Astrocyte (in vitro differentiated cells and primary cell): ENCODE measurements around the gene CROCC2. TPM values are rescaled to one million over a fixed set of nuclear protein-coding genes. Genes with fewer than 3 reads are reported as not detected.
A peak's percentile ranks its signal among the peaks of the same experiment; 100 is the strongest.

ENCODE experiments used
- DNase-seq: peaks from one replicate; pipeline ENCODE4 v3.0.0-alpha.2; 2010; ENCODE audit warnings: low read depth
- FAIRE-seq: peaks from 2 replicates; lab custom pipeline; 2011; peaks lifted over from hg19 to GRCh38; lab: Jason Lieb, UNC
- H2AFZ ChIP-seq: 2 replicates; pipeline ENCODE4 v1.6.0; 2012; ENCODE audit warnings: low read depth, low read length, inconsistent platforms
- H3K27ac ChIP-seq: 2 replicates; pipeline ENCODE4 v1.5.1; 2011; ENCODE audit warnings: low read depth, low read length, inconsistent platforms
- H3K27me3 ChIP-seq: 2 replicates; pipeline ENCODE4 v1.6.0; 2011; ENCODE audit warnings: low read length, inconsistent platforms; ENCODE audit not compliant: insufficient read depth
- H3K36me3 ChIP-seq: 2 replicates; pipeline ENCODE4 v1.5.1; 2011; ENCODE audit warnings: low read length, inconsistent platforms; ENCODE audit not compliant: insufficient read depth
- H3K4me1 ChIP-seq: 2 replicates; pipeline ENCODE4 v1.5.1; 2011; ENCODE audit warnings: low read length, inconsistent platforms; ENCODE audit not compliant: insufficient read depth
- H3K4me2 ChIP-seq: 2 replicates; pipeline ENCODE4 v1.6.0; 2012; ENCODE audit warnings: low read length, inconsistent platforms
- H3K4me3 ChIP-seq: 2 replicates; pipeline ENCODE4 v1.5.1; 2011; ENCODE audit warnings: low read depth, mild to moderate bottlenecking, low read length, inconsistent platforms; ENCODE audit not compliant: insufficient read depth
- H3K79me2 ChIP-seq: 2 replicates; pipeline ENCODE4 v1.6.0; 2012; ENCODE audit warnings: mild to moderate bottlenecking, low read length, inconsistent platforms; ENCODE audit not compliant: insufficient read depth
- H3K9ac ChIP-seq: 2 replicates; pipeline ENCODE4 v1.6.0; 2012; ENCODE audit warnings: mild to moderate bottlenecking, low read length, inconsistent platforms
- H3K9me3 ChIP-seq: 2 replicates; pipeline ENCODE4 v1.5.1; 2012; ENCODE audit warnings: low read depth, mild to moderate bottlenecking, low read length, inconsistent platforms; ENCODE audit not compliant: insufficient read depth
- H4K20me1 ChIP-seq: 2 replicates; pipeline ENCODE4 v1.6.0; 2012; ENCODE audit warnings: low read length, inconsistent platforms; ENCODE audit not compliant: insufficient read depth
- H3K27ac Mint-ChIP-seq: one replicate; pipeline ENCODE4 v1.8.0; 2021; ENCODE audit warnings: mild to moderate bottlenecking, mixed read lengths; ENCODE audit not compliant: unreplicated experiment
- H3K27me3 Mint-ChIP-seq: one replicate; pipeline ENCODE4 v1.8.0; 2021; ENCODE audit warnings: low read depth, mixed read lengths; ENCODE audit not compliant: unreplicated experiment
- H3K36me3 Mint-ChIP-seq: one replicate; pipeline ENCODE4 v1.8.0; 2021; ENCODE audit warnings: low read depth, mixed read lengths; ENCODE audit not compliant: unreplicated experiment
- H3K4me1 Mint-ChIP-seq: one replicate; pipeline ENCODE4 v1.8.0; 2021; ENCODE audit warnings: low read depth, mixed read lengths; ENCODE audit not compliant: unreplicated experiment
- H3K4me3 Mint-ChIP-seq: one replicate; pipeline ENCODE4 v1.8.0; 2021; ENCODE audit warnings: mild to moderate bottlenecking, moderate library complexity, mixed read lengths; ENCODE audit not compliant: unreplicated experiment
- H3K9me3 Mint-ChIP-seq: one replicate; pipeline ENCODE4 v1.8.0; 2021; ENCODE audit warnings: mild to moderate bottlenecking, mixed read lengths; ENCODE audit not compliant: unreplicated experiment
- EZH2 ChIP-seq: IDR thresholded peaks from 2 replicates; pipeline ENCODE4 v1.6.1; 2012; ENCODE audit warnings: mild to moderate bottlenecking, low read length, inconsistent platforms; ENCODE audit not compliant: insufficient read depth
- total RNA-seq: library from RNA; stranded (reverse); gene quantifications from 2 replicates; pipeline ENCODE4 v1.2.1, GENCODE V29; 2021
- TF ChIP-seq, protein P1 (sequence below): IDR thresholded peaks from 2 replicates; pipeline ENCODE4 v1.5.1; 2011; ENCODE audit warnings: low read depth, mild to moderate bottlenecking, inconsistent platforms, low read length, moderate library complexity; ENCODE audit not compliant: insufficient read depth

CROCC2 gene
- total RNA-seq, 1 donor from 2014 or later: not detected

DNA sequence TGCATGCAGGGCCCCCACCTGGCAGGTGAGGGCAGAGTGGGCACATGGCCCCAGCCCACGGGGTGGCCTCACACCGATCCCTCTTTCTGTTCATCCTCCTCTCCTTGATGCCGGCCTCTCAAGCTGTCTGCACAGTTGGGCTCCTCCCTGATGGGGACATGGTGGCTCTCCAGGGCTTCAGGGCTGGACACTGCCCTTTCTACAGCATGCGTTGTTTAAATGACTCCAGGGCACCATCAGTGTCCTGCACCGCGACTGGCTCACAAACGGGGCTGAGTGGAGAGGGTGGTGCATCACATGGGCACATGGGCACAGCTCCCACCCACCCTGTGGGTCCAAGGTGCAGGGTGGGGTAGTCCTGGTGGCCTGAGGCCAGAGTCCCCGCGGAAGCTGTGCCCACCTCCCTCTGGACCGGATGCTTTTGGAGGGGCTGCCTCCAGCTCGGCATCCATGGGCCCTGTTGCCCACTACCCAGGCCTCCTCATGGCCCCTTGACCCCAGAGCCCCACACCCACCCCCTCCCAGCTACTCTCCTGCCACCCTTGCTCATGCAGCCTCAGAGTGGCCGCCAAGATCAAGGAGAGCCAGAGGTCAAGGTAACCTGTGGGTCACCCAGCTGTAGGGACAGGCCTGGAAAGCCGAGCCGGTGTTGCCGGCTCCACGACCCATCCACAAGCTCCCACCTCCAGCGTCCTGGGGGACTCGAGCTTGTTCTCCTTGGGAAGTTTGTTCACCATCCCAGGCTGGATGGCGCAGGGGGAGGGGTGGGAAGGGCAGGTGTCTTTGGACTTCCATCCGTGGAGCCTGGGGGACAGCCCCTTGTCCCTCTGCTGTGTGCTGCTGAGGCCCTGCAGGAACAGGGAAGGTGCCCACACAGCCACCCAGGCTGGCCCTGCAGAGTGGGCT is 80.0 kb downstream of the CROCC2 start:
- no peak overlapping the region for H2AFZ ChIP-seq
- H4K20me1 ChIP-seq: no peaks in the 10 kb centered on the region
- no peaks in the 10 kb centered on the region for H3K36me3 ChIP-seq
- Mint-ChIP-seq H3K27me3 (peaks cover 41% of the 10 kb centered on the region), H3K27ac (no peak overlapping the region), H3K4me3 (no peak overlapping the region), H3K36me3 (no peaks in the 10 kb centered on the region), H3K9me3 (no peaks in the 10 kb centered on the region), H3K4me1 (no peaks in the 10 kb centered on the region)
- H3K9ac ChIP-seq: no peak overlapping the region
- no peaks in the 10 kb centered on the region for H3K4me1 ChIP-seq
- no peak for FAIRE-seq
- H3K4me2 ChIP-seq: no peak overlapping the region
- DNase-seq: no peak
- H3K9me3 ChIP-seq: peaks cover 14% of the 10 kb centered on the region
- H3K27me3 ChIP-seq: peaks cover 11% of the 10 kb centered on the region
- H3K79me2 ChIP-seq: no peaks in the 10 kb centered on the region
- H3K4me3 ChIP-seq: no peak overlapping the region
- no peak for TF ChIP-seq EZH2
- TF ChIP-seq, protein P1, sequence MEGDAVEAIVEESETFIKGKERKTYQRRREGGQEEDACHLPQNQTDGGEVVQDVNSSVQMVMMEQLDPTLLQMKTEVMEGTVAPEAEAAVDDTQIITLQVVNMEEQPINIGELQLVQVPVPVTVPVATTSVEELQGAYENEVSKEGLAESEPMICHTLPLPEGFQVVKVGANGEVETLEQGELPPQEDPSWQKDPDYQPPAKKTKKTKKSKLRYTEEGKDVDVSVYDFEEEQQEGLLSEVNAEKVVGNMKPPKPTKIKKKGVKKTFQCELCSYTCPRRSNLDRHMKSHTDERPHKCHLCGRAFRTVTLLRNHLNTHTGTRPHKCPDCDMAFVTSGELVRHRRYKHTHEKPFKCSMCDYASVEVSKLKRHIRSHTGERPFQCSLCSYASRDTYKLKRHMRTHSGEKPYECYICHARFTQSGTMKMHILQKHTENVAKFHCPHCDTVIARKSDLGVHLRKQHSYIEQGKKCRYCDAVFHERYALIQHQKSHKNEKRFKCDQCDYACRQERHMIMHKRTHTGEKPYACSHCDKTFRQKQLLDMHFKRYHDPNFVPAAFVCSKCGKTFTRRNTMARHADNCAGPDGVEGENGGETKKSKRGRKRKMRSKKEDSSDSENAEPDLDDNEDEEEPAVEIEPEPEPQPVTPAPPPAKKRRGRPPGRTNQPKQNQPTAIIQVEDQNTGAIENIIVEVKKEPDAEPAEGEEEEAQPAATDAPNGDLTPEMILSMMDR: no peak
- no peak overlapping the region for H3K27ac ChIP-seq

DNA sequence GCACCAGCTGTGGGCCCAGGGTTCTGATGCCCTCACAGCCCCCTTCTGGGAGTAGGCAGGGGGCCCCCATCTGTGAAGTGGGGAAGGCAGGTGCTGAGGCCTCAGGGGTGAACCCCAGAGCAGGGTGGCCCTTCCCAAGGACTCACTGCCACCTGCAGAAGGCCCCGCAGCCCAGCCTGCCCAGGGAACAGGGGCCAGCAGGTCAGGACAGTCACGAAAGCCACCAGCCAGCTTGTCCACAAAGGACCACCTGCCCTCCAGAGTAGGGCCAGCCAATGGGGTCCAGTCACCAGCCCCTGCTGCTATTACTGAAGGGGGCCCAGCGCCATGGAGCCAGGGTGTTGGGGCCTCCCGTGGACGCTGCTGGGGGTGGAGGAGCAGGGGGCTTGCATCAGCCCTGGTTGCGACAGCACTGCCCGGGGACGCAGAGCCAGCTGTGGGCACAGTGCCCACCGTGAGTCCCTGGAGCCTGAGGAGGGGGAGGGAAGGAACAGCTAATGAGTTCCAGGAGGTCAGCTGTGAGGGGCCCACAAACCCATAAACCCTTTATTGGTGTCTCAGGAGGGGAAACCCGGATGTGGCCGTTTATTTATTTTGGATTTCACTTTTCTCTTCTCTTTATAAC is 80.8 kb downstream of the CROCC2 start:
- H3K4me2 ChIP-seq: peak overlapping the region; percentile 15
- no peaks in the 10 kb centered on the region for H3K79me2 ChIP-seq
- no peak overlapping the region for H3K27ac ChIP-seq
- H3K36me3 Mint-ChIP-seq: no peaks in the 10 kb centered on the region
- peaks cover 4% of the 10 kb centered on the region for H3K4me1 ChIP-seq
- H3K4me3 Mint-ChIP-seq: no peak overlapping the region
- H3K27me3 Mint-ChIP-seq: peaks cover 34% of the 10 kb centered on the region
- H3K36me3 ChIP-seq: no peaks in the 10 kb centered on the region
- H3K4me1 Mint-ChIP-seq: no peaks in the 10 kb centered on the region
- FAIRE-seq (no peak), DNase-seq (peak; percentile 24)
- H3K4me3 ChIP-seq: no peak overlapping the region
- H3K27me3 ChIP-seq: peaks cover 10% of the 10 kb centered on the region
- no peaks in the 10 kb centered on the region for H3K9me3 Mint-ChIP-seq
- H2AFZ ChIP-seq: no peak overlapping the region
- no peak overlapping the region for H3K9ac ChIP-seq
- peaks cover 14% of the 10 kb centered on the region for H3K9me3 ChIP-seq
- no peak for TF ChIP-seq EZH2
- TF ChIP-seq, protein P1: no peak
- H3K27ac Mint-ChIP-seq: no peak overlapping the region
- no peaks in the 10 kb centered on the region for H4K20me1 ChIP-seq
